Measurements from ENCODE around the gene EML1. TPM values are rescaled to one million over a fixed set of nuclear protein-coding genes. Genes with fewer than 3 reads are reported as not detected.

The EML1 gene
- total and polyA plus RNA-seq, 2 experiments from 2014 or later = 22.9 to 31.9 TPM

GRCh38 chr14:99750746-99751450, 42.3 kb upstream of the EML1 start:
- H2AFZ ChIP-seq = no peak overlapping the region
- 95% methylated on average over 11 of the region's 11 CpGs for WGBS (ENCODE audit: low lambda C conversion rate, missing lambda C conversion rate)
- H3K36me3 ChIP-seq (replicated peaks; ENCODE audit: insufficient read depth, low read depth) = no peaks in the 10 kb centered on the region
- H3K9me3 ChIP-seq (ENCODE audit: low read depth) = no peaks in the 10 kb centered on the region
- TF ChIP-seq EZH2 (IDR thresholded peaks at IDR 0.05; ENCODE audit: borderline replicate concordance) (no peak), CTCF (IDR thresholded peaks at IDR 0.05; ENCODE audit: poor library complexity) (no peak)
- no peak overlapping the region for H3K4me2 ChIP-seq
- peaks cover 16% of the 10 kb centered on the region for H3K4me1 ChIP-seq (ENCODE audit: insufficient read depth)
- no peak overlapping the region for H3K27ac ChIP-seq
- H3K27me3 ChIP-seq = no peaks in the 10 kb centered on the region
- no peaks in the 10 kb centered on the region for H4K20me1 ChIP-seq (ENCODE audit: insufficient read depth, poor library complexity, severe bottlenecking)
- no peak for DNase-seq (ENCODE audit: low spot score)
- no peaks in the 10 kb centered on the region for H3K9me2 ChIP-seq (replicated peaks; ENCODE audit: insufficient read depth)
- H3K79me2 ChIP-seq = no peaks in the 10 kb centered on the region
- no peak overlapping the region for H3K4me3 ChIP-seq

- Histone ChIP-seq H3K4me3 (no peak overlapping the region), H3K27ac (peak overlapping the region; percentile 54), H3K79me2 (no peaks in the 10 kb centered on the region), H4K20me1 (ENCODE audit: insufficient read depth, poor library complexity, severe bottlenecking) (no peaks in the 10 kb centered on the region), H3K36me3 (replicated peaks; ENCODE audit: insufficient read depth, low read depth) (no peaks in the 10 kb centered on the region), H3K4me1 (ENCODE audit: insufficient read depth) (peaks cover 12% of the 10 kb centered on the region), H3K9me2 (replicated peaks; ENCODE audit: insufficient read depth) (no peaks in the 10 kb centered on the region), H3K4me2 (peak overlapping the region; percentile 43), H2AFZ (no peak overlapping the region), H3K27me3 (no peaks in the 10 kb centered on the region), H3K9me3 (ENCODE audit: low read depth) (no peaks in the 10 kb centered on the region)
- TF ChIP-seq CTCF (IDR thresholded peaks at IDR 0.05; ENCODE audit: poor library complexity) (no peak), EZH2phosphoT487 (IDR thresholded peaks at IDR 0.05; ENCODE audit: low read depth, severe bottlenecking, unreplicated experiment) (no peak), EZH2 (IDR thresholded peaks at IDR 0.05; ENCODE audit: borderline replicate concordance) (no peak)
- 60% methylated on average over 25 of the region's 25 CpGs for WGBS (ENCODE audit: low lambda C conversion rate, missing lambda C conversion rate)
- DNase-seq (ENCODE audit: low spot score) = no peak
These were observed 41.4 kb upstream of the EML1 start for GRCh38 chr14:99751539-99752485.

GRCh38 chr14:99752486-99753121, 40.6 kb upstream of the EML1 start:
- Histone ChIP-seq H4K20me1 (ENCODE audit: insufficient read depth, poor library complexity, severe bottlenecking) (no peaks in the 10 kb centered on the region), H2AFZ (no peak overlapping the region), H3K27ac (peak overlapping the region; percentile 54), H3K9me3 (ENCODE audit: low read depth) (no peaks in the 10 kb centered on the region), H3K27me3 (no peaks in the 10 kb centered on the region), H3K4me3 (no peak overlapping the region), H3K4me2 (peak overlapping the region; percentile 43), H3K36me3 (replicated peaks; ENCODE audit: insufficient read depth, low read depth) (no peaks in the 10 kb centered on the region), H3K79me2 (no peaks in the 10 kb centered on the region), H3K4me1 (ENCODE audit: insufficient read depth) (peaks cover 12% of the 10 kb centered on the region), H3K9me2 (replicated peaks; ENCODE audit: insufficient read depth) (no peaks in the 10 kb centered on the region)
- WGBS (ENCODE audit: low lambda C conversion rate, missing lambda C conversion rate) = 40% methylated on average over 9 of the region's 9 CpGs
- no peak for DNase-seq (ENCODE audit: low spot score)
- TF ChIP-seq CTCF (IDR thresholded peaks at IDR 0.05; ENCODE audit: poor library complexity) (no peak), EZH2 (IDR thresholded peaks at IDR 0.05; ENCODE audit: borderline replicate concordance) (no peak), EZH2phosphoT487 (IDR thresholded peaks at IDR 0.05; ENCODE audit: low read depth, severe bottlenecking, unreplicated experiment) (no peak)

Measured in hepatocyte (in vitro differentiated cells).